Peyer's patch (tissue), 4 donors: Measurements from ENCODE around the gene AIG1.

Experiments used
- POLR2A ChIP-seq, 2 donors: fragments of 450-650 bp; IDR thresholded peaks; one replicate each; pipeline ENCODE4 v1.5.1; 2017; ENCODE audit warnings: antibody characterized with exemption in 2 of 2, mild to moderate bottlenecking in 2 of 2, moderate library complexity in 2 of 2
- TF ChIP-seq, protein P1 (sequence below), 6 experiments: fragments of 450-650 bp in 4 of 6; fragments of 200-600 bp in 2 of 6; sonication (generic) in 1 of 6; IDR thresholded peaks; one replicate each; pipeline ENCODE4 v1.5.1; 2017 to 2019; ENCODE audit warnings: antibody characterized with exemption in 6 of 6, mild to moderate bottlenecking in 3 of 6, moderate library complexity in 1 of 6

DNA sequence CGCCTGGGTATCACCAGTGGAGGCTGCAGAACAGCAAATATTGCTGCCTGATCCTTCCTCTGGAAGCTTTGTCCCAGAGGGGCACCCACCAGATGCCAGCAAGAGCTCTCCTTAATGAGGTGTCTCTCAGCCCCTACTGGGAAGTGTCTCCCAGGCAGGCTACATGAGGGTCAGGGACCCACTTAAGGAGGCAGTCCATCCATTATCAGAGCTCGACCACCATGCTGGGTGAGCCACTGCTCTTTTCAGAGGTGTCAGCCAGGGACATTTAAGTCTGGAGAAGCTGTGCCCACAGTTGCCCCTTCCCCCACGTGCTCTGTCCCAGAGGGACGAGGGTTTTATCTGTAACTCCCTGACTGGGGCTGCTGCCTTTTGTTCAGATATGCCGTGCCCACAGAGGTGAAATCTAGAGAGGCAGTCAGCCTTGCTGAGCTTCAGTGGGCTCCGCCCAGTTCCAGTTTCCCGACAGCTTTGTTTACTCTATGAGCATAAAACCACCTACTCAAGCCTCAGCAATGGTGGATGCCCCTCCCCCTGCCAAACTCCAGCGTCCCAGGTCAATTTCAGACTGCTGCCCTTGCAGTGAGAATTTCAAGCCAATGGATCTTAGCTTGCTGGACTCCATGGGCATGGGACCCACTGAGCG, 25.9 kb upstream of the AIG1 start:
- TF ChIP-seq, protein P1, sequence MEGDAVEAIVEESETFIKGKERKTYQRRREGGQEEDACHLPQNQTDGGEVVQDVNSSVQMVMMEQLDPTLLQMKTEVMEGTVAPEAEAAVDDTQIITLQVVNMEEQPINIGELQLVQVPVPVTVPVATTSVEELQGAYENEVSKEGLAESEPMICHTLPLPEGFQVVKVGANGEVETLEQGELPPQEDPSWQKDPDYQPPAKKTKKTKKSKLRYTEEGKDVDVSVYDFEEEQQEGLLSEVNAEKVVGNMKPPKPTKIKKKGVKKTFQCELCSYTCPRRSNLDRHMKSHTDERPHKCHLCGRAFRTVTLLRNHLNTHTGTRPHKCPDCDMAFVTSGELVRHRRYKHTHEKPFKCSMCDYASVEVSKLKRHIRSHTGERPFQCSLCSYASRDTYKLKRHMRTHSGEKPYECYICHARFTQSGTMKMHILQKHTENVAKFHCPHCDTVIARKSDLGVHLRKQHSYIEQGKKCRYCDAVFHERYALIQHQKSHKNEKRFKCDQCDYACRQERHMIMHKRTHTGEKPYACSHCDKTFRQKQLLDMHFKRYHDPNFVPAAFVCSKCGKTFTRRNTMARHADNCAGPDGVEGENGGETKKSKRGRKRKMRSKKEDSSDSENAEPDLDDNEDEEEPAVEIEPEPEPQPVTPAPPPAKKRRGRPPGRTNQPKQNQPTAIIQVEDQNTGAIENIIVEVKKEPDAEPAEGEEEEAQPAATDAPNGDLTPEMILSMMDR (IDR thresholded peaks at IDR 0.05) = no peak
- no peak for TF ChIP-seq POLR2A (IDR thresholded peaks at IDR 0.05)
